HG02571 (cell line): ENCODE results near the gene RMND5A.

Source experiments
- ATAC-seq: cut with Tn5 transposase; IDR thresholded peaks from one replicate; pipeline ENCODE4 v1.9.1; 2021; ENCODE audit warnings: mild to moderate bottlenecking, moderate library complexity; ENCODE audit not compliant: unreplicated experiment

RMND5A gene

GRCh38 chr2:86825036-86825692, 105.1 kb downstream of the RMND5A start:
- no peak for ATAC-seq

- no peak for ATAC-seq
Observed at GRCh38 chr2:86825693-86826381, 105.7 kb downstream of the RMND5A start.

- ATAC-seq = no peak
Observed at GRCh38 chr2:86826951-86827350, 106.9 kb downstream of the RMND5A start.
